Fibroblast of mammary gland (primary cell): Measurements from ENCODE around the gene CCDC87.

Source experiments
- DNase-seq: peaks from one replicate; pipeline ENCODE4 v3.0.0-alpha.2; 2010; ENCODE audit warnings: low read depth
- H3K4me3 ChIP-seq: 2 replicates; pipeline ENCODE4 v1.5.1; 2011; ENCODE audit warnings: low read depth, mild to moderate bottlenecking, low read length, moderate library complexity; ENCODE audit not compliant: control insufficient read depth
- TF ChIP-seq, protein P1 (sequence below): conservative IDR thresholded peaks from 2 replicates; pipeline ENCODE4 v1.5.1; 2011; ENCODE audit warnings: low read depth, low read length, inconsistent platforms; ENCODE audit not compliant: control insufficient read depth, insufficient read depth

Gene CCDC87

DNA sequence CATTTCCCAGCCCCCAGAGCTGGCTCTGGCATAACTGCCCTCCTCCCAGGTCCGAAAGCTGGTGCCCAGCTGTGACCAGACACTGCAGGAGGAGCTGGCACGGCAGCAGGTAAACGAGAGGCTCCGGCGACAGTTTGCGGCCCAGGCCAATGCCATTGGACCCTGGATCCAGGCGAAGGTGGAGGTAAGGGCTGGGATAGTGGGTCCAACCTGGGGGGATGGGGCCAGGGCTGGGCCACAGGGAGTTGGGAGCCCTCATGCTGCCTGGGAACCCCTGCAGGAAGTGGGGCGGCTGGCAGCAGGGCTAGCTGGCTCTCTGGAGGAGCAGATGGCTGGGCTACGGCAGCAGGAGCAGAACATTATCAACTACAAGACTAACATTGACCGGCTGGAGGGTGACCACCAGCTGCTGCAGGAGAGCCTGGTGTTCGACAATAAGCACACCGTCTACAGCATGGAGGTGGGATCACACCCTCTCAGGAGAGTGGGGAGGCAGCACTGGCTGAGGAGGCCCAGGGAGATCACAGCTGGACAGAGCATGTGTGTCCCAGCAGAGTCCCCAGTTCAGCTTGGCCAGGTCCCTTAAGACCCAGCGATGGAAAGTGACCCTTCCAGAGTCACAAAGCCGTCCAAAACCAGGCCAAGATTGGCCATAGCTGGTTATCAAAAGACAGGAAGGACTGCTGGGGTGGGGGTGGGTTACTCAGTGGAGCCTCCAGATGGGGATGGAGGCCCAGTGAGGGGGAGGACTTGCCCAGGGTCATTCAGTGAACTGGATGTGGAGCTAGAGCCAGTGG is 31.5 kb downstream of the CCDC87 start:
- H3K4me3 ChIP-seq: no peak overlapping the region
- TF ChIP-seq, protein P1, sequence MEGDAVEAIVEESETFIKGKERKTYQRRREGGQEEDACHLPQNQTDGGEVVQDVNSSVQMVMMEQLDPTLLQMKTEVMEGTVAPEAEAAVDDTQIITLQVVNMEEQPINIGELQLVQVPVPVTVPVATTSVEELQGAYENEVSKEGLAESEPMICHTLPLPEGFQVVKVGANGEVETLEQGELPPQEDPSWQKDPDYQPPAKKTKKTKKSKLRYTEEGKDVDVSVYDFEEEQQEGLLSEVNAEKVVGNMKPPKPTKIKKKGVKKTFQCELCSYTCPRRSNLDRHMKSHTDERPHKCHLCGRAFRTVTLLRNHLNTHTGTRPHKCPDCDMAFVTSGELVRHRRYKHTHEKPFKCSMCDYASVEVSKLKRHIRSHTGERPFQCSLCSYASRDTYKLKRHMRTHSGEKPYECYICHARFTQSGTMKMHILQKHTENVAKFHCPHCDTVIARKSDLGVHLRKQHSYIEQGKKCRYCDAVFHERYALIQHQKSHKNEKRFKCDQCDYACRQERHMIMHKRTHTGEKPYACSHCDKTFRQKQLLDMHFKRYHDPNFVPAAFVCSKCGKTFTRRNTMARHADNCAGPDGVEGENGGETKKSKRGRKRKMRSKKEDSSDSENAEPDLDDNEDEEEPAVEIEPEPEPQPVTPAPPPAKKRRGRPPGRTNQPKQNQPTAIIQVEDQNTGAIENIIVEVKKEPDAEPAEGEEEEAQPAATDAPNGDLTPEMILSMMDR: no peak
- no peak for DNase-seq

DNA sequence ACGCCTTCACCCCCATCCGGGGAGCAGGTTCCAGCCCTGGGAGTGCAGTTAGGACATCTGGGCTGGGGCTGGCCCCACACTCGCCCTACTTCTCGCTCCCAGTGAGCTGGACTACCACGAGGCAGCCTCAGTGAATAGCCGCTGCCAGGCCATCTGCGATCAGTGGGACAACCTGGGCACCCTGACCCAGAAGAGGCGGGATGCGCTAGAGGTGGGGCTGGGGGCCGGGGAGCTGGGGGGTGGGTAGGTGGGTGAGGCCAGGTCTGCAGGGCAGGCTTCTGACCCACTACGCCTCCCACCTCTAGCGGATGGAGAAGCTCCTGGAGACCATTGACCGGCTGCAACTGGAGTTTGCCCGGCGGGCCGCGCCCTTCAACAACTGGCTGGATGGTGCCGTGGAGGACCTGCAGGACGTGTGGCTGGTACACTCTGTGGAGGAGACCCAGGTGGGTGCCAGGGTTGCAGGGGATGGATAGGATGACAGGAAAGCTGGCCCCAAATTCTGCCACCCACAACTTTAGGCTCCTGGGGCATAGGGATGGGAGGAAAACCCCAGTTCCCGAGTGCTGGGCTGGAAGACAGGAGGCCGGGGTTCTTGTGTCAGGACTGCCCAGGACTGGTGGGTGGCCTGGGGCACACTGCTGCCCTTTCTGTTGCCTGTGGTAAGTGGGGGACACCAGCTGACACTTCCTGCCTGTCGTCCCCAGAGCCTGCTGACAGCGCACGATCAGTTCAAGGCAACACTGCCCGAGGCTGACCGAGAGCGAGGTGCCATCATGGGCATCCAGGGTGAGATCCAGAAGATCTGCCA is 32.8 kb downstream of the CCDC87 start:
- TF ChIP-seq, protein P1: no peak

DNA sequence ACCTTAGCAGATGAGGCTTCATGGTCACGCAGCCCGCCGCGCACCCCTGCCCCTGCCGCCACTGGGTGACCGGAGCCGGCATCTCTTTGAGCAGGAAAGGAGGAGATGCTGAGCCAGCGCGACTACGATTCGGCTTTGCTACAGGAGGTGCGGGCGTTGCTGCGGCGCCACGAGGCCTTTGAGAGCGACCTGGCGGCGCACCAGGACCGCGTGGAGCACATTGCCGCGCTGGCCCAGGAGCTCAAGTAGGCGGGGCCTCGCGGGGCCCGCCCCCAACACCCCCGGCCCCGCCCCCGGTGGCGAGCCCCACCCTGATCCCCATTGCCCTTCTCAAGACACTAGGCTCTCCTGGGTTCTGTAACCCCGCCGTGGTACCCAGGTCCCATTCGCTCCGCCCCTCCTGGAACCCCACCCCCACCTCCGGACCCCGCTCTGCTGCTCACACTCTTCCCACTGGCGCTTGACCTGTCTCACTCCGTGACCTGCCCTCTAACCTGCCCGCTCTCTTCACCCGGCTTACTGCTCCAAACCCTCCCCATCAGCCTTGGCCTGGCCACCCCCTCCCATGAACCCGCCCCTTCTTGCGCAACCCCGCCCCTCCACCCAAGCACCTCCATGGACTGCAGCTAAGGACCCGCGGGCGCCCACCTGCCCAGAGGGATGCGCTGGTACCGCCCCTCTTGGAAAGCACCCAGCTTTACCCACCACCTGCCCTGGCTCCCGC is 33.6 kb downstream of the CCDC87 start:
- DNase-seq: peak; percentile 10

More for the DNA sequence above, 32.8 kb downstream of the CCDC87 start:
- DNase-seq: no peak
- no peak overlapping the region for H3K4me3 ChIP-seq

DNA sequence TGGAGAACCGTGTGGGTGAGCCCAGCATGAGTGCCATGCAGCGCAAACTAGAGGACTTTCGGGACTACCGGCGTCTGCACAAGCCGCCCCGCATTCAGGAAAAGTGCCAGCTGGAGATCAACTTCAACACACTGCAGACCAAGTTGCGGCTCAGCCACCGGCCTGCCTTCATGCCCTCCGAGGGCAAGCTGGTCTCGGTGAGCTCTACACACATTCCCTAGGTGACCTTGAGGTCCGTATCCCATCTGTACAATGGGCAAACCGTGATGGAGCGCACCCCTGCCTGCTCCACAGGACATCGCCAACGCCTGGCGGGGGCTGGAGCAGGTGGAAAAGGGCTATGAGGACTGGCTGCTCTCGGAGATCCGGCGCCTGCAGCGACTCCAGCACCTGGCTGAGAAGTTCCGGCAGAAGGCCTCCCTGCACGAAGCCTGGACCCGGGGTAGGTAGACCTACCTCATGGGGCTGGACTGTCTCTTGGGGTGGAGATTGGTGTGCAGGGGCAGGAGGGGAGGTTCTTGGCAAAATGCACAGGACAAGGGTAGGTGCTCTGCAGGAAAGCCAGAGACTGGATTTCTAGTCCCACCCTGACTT is 35.0 kb downstream of the CCDC87 start:
- TF ChIP-seq, protein P1: no peak
- no peak overlapping the region for H3K4me3 ChIP-seq

More for the DNA sequence above, 33.6 kb downstream of the CCDC87 start:
- no peak overlapping the region for H3K4me3 ChIP-seq
- TF ChIP-seq, protein P1: no peak

DNA sequence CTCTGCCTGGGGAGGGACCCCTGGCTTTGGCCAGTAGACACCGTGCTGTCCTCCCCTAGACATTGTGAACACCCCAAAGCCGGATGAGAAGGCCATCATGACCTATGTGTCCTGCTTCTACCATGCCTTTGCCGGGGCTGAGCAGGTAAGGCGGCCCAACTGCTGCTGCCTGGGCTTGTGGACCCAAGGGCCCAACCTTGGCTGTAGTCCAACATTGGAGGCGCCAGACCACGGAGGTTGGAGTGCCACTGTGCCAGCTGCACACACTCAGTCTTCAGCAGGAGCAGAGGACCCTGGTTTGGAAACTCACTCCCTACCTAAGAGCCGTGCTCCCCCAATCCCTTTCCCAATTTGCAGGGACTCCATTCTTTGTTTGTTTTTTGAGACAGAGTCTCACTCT is 36.8 kb downstream of the CCDC87 start:
- TF ChIP-seq, protein P1: no peak

More for the DNA sequence above, 35.0 kb downstream of the CCDC87 start:
- DNase-seq: no peak

DNA sequence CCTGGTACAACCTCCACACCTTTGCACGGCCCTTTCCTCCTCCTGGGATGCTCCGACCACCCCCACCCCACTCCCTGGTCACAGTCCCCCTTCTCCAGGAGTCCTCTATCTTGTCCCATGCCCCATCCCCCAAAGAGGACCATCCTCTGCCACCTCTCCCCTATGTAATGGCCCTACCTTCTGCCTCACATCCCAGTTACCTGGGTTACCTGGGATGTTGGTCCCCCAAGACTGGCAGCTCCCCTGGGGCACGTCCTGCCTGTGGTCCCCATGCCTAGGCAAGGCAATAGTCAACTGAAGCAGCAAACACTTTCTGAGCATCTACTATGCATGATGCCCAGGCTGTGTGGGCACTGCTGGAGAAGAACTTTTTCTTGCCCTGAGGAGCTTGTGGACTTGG is 37.4 kb downstream of the CCDC87 start:
- no peak overlapping the region for H3K4me3 ChIP-seq
- no peak for DNase-seq
- TF ChIP-seq, protein P1: no peak

More for the DNA sequence above, 36.8 kb downstream of the CCDC87 start:
- H3K4me3 ChIP-seq: no peak overlapping the region
- no peak for DNase-seq
